GM12872 (cell line): Measurements from ENCODE around the gene IGFBP6.

Experiments used
- CTCF ChIP-seq: IDR thresholded peaks from 3 replicates; pipeline ENCODE4 v1.5.1; 2011; ENCODE audit warnings: low read depth, mild to moderate bottlenecking, low read length, moderate library complexity; ENCODE audit not compliant: insufficient read depth

Gene IGFBP6

DNA sequence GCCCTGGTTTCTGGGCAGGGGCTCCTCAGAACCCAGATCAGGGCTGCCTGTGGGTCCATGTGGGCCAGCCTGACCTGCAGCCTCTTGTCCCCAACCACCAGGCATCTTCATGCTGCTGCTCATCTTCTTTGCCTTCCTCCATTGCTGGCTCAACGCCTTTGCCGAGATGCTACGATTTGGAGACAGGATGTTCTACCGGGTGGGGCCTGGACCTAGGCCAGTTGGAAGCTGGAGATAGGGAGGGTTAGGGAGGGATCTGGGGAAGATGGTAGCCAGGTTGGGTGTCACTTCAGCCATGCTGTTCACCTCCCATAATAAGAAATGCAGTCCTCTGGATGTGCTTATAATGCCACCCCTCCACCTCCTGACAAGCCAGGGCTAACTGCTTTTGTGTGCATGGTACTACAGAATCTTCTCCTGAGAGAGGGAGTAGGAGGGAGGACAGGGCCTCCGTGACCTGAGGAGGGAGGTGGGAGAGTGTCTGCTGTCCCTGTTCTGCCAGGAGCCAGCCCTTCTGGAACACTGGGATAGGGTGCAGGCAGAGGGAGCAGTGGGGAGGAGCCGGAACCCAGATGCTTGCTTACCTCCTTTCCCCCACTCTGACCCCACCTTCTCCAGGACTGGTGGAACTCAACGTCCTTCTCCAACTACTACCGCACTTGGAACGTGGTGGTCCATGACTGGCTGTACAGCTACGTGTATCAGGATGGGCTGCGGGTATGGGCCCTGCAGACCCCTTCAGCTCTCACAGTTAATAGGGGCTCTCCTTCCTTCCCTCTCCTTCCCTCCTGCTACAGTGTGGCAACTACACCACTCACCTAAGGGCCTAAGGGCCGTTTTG, 23.4 kb downstream of the IGFBP6 start:
- TF ChIP-seq CTCF, result no peak

DNA sequence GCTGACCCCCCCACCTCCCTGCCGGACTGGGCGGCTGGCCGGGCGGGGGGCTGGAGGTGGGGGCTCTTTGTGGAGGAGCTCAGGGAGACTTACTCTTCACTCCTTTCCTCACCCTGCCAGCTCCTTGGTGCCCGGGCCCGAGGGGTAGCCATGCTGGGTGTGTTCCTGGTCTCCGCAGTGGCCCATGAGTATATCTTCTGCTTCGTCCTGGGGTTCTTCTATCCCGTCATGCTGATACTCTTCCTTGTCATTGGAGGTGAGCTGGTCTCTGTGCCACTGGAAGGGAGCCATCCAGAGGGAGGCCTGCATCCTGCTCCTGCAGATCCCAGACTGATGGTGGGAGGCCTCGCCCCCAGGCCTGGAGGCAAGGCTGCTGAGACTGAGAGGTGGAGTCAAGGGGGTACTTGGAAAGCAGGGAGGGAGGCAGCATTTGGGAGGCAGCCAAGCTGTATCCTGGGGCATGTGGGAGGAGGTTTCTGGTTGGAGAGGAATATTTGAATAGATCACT, 25.5 kb downstream of the IGFBP6 start:
- no peak for TF ChIP-seq CTCF

DNA sequence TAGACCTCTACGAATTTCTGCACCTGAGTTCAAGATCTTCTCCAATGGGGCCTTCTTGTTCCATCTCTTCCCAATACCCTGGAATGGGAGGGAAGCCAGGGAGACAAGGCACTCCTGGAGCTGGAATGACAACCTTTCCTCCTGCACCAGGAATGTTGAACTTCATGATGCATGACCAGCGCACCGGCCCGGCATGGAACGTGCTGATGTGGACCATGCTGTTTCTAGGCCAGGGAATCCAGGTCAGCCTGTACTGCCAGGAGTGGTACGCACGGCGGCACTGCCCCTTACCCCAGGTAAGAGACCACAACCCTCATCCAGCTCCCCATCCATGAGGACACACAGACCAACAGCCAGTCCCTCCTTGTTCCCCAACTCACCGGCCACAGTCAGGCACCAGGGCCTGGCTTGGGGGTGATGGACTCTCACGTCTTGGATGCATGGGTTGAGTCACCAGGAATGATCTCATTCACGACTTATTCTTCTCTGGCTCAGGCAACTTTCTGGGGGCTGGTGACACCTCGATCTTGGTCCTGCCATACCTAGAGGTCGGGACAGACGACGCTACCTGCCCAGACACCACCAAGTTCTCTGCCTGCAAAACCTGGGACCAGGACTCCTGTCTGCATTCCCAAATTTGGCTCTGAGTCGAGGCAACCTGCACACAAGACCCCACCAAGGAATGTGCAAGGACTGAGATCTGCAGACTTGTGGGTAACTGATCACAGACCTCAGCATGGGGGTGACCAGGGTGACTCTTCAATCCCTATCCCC, 26.3 kb downstream of the IGFBP6 start:
- TF ChIP-seq CTCF, result no peak

GRCh38 chr12:53124352-53124723, 26.9 kb downstream of the IGFBP6 start:
- no peak for TF ChIP-seq CTCF

- TF ChIP-seq CTCF, result no peak
Observed at GRCh38 chr12:53127169-53127568, 29.7 kb downstream of the IGFBP6 start.

GRCh38 chr12:53128780-53129569, 31.5 kb downstream of the IGFBP6 start:
- TF ChIP-seq CTCF, result no peak

- TF ChIP-seq CTCF, result no peak
Observed at GRCh38 chr12:53131844-53132243, 34.4 kb downstream of the IGFBP6 start.
